ENCODE measurements around the gene PACRG.

DNA sequence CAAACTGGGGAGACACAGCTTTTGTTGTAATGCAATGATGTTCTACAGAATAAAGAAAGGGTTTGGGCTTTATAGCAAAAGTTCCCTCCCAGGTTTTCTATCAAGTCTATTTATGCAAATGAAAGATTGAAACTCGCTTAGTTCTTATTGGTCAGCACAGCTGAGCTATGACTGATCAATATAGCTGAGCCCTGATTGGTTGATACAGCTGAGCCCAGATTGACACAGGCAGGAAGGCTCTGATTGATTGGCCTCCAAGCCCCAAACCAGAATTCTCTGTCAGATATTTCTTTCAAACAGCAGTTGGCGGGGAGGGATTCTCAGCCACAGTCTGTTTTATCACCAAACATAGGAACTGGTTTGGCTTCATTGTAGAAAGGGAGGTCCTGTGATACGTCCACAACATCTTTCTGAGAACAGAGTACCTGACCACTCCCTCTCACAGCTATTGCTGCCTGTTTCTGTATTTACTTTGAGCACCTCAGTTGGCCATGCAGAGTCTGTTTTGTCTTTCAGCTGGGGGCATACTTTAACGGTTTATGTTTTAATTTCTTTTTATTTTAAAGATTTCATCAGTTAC is 223.5 kb downstream of the PACRG start:
- TF ChIP-seq MEF2A (IDR thresholded peaks at IDR 0.05; ENCODE audit: insufficient read depth, low read depth, low read length) (no peak), NBN (IDR thresholded peaks at IDR 0.05) (no peak), NFYB (IDR thresholded peaks at IDR 0.05; ENCODE audit: insufficient read depth, low read depth, low read length) (no peak), ZSCAN29 (IDR thresholded peaks at IDR 0.05) (no peak), ZNF274 (IDR thresholded peaks at IDR 0.05; ENCODE audit: insufficient read depth, insufficient read length) (no peak), EZH2 (IDR thresholded peaks at IDR 0.05; ENCODE audit: borderline replicate concordance, control insufficient read depth, low read depth, low read length) (no peak), STAT3 (IDR thresholded peaks at IDR 0.05; ENCODE audit: low read depth, low read length) (no peak), CHD4 (IDR thresholded peaks at IDR 0.05) (no peak), ZNF384 (IDR thresholded peaks at IDR 0.05; ENCODE audit: borderline replicate concordance, low read depth, low read length) (no peak)
- TF ChIP-seq, protein P1, sequence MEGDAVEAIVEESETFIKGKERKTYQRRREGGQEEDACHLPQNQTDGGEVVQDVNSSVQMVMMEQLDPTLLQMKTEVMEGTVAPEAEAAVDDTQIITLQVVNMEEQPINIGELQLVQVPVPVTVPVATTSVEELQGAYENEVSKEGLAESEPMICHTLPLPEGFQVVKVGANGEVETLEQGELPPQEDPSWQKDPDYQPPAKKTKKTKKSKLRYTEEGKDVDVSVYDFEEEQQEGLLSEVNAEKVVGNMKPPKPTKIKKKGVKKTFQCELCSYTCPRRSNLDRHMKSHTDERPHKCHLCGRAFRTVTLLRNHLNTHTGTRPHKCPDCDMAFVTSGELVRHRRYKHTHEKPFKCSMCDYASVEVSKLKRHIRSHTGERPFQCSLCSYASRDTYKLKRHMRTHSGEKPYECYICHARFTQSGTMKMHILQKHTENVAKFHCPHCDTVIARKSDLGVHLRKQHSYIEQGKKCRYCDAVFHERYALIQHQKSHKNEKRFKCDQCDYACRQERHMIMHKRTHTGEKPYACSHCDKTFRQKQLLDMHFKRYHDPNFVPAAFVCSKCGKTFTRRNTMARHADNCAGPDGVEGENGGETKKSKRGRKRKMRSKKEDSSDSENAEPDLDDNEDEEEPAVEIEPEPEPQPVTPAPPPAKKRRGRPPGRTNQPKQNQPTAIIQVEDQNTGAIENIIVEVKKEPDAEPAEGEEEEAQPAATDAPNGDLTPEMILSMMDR (IDR thresholded peaks at IDR 0.05 in 2 of 3, conservative IDR thresholded peaks at IDR 0.05 in 1 of 3; ENCODE audit: control insufficient read depth in 2 of 3, extremely low read depth in 1 of 3, insufficient read depth in 1 of 3, low read depth in 3 of 3, low read length in 3 of 3): no peak
